WTC11 (cell line): ENCODE results near the gene PIGR. TPM values are rescaled to one million over a fixed set of nuclear protein-coding genes. Genes with fewer than 3 reads are reported as not detected.

Experiments
- ATAC-seq: fragments of 200-7000 bp; cut with Tn5 transposase; 2 replicates; pipeline ENCODE4 v1.10.0; 2021; ENCODE audit warnings: mild to moderate bottlenecking, moderate library complexity
- CTCF ChIA-PET: fragments of 300-600 bp; sonication (Branson Sonifier 250); formaldehyde crosslinking; loops from one replicate; lab custom pipeline; 2021; ENCODE audit warnings: antibody characterized with exemption; lab: Charles Lee
- POLR2A ChIA-PET: fragments of 350-600 bp; sonication (Branson Sonifier 250); formaldehyde crosslinking; loops from one replicate; lab custom pipeline; 2021; ENCODE audit warnings: antibody characterized with exemption; lab: Charles Lee
- DNase-seq: peaks from one replicate; pipeline ENCODE4 v3.0.0; 2021; ENCODE audit warnings: low spot score
- H3K27ac Mint-ChIP-seq: 2 replicates; pipeline ENCODE4 v1.8.0; 2021; ENCODE audit warnings: mixed read lengths
- H3K27me3 Mint-ChIP-seq: 2 replicates; pipeline ENCODE4 v1.8.0; 2021; ENCODE audit warnings: low read depth, mild to moderate bottlenecking, moderate library complexity, mixed read lengths
- H3K36me3 Mint-ChIP-seq: 2 replicates; pipeline ENCODE4 v1.8.0; 2021; ENCODE audit warnings: mixed read lengths
- H3K4me1 Mint-ChIP-seq: 2 replicates; pipeline ENCODE4 v1.8.0; 2022; ENCODE audit warnings: mixed read lengths
- H3K4me3 Mint-ChIP-seq: 2 replicates; pipeline ENCODE4 v1.8.0; 2021; ENCODE audit warnings: mild to moderate bottlenecking, moderate library complexity, mixed read lengths
- H3K9me3 Mint-ChIP-seq: 2 replicates; pipeline ENCODE4 v1.8.0; 2021; ENCODE audit warnings: mixed read lengths
- ATF1 ChIP-seq: sonication (generic); formaldehyde crosslinking; IDR thresholded peaks from 2 replicates; pipeline ENCODE4 v1.8.1; 2023; ENCODE audit warnings: mild to moderate bottlenecking, moderate library complexity, missing genetic modification reagents
- ELF4 ChIP-seq: sonication (generic); formaldehyde crosslinking; IDR thresholded peaks from 2 replicates; pipeline ENCODE4 v1.8.1; 2022; ENCODE audit warnings: low read depth, mild to moderate bottlenecking, moderate library complexity, missing genetic modification reagents
- FOXJ3 ChIP-seq: sonication (generic); formaldehyde crosslinking; IDR thresholded peaks from 2 replicates; pipeline ENCODE4 v1.9.0; 2021; ENCODE audit warnings: missing genetic modification reagents, mild to moderate bottlenecking, borderline replicate concordance
- FOXK1 ChIP-seq: sonication (generic); formaldehyde crosslinking; IDR thresholded peaks from 2 replicates; pipeline ENCODE4 v1.8.0; 2022; ENCODE audit warnings: mild to moderate bottlenecking, moderate library complexity, missing genetic modification reagents
- GABPB1 ChIP-seq: sonication (generic); formaldehyde crosslinking; IDR thresholded peaks from 2 replicates; pipeline ENCODE4 v1.8.1; 2023; ENCODE audit warnings: mild to moderate bottlenecking, missing genetic modification reagents
- HMGA2 ChIP-seq: fragments of 250-450 bp; sonication (Bioruptor Pico); IDR thresholded peaks from 2 replicates; pipeline ENCODE4 v1.4.0; 2021; ENCODE audit warnings: mild to moderate bottlenecking, moderate library complexity
- NFATC4 ChIP-seq: fragments of 250-450 bp; sonication (Bioruptor Pico); IDR thresholded peaks from 2 replicates; pipeline ENCODE4 v1.9.0; 2021; ENCODE audit warnings: mild to moderate bottlenecking
- NFE2L1 ChIP-seq: sonication (generic); formaldehyde crosslinking; IDR thresholded peaks from 2 replicates; pipeline ENCODE4 v1.8.1; 2023; ENCODE audit warnings: missing genetic modification reagents
- NFYB ChIP-seq: sonication (generic); formaldehyde crosslinking; conservative IDR thresholded peaks from 2 replicates; pipeline ENCODE4 v1.8.0; 2022; ENCODE audit warnings: low read depth, missing genetic modification reagents
- NR1H2 ChIP-seq: sonication (generic); formaldehyde crosslinking; IDR thresholded peaks from 2 replicates; pipeline ENCODE4 v1.9.0; 2021; ENCODE audit warnings: mild to moderate bottlenecking, moderate library complexity, missing genetic modification reagents
- NR2C2 ChIP-seq: sonication (generic); formaldehyde crosslinking; IDR thresholded peaks from 2 replicates; pipeline ENCODE4 v1.8.0; 2022; ENCODE audit warnings: mild to moderate bottlenecking, missing genetic modification reagents
- OVOL2 ChIP-seq: fragments of 250-450 bp; sonication (Bioruptor Pico); IDR thresholded peaks from 2 replicates; pipeline ENCODE4 v1.9.0; 2021; ENCODE audit warnings: mild to moderate bottlenecking, borderline replicate concordance
- RORB ChIP-seq: fragments of 250-450 bp; sonication (Bioruptor Pico); IDR thresholded peaks from 2 replicates; pipeline ENCODE4 v1.9.0; 2021; ENCODE audit warnings: mild to moderate bottlenecking
- SP1 ChIP-seq: sonication (generic); formaldehyde crosslinking; conservative IDR thresholded peaks from 2 replicates; pipeline ENCODE4 v1.8.1; 2022; ENCODE audit warnings: missing genetic modification reagents
- TEAD1 ChIP-seq: sonication (generic); formaldehyde crosslinking; IDR thresholded peaks from 2 replicates; pipeline ENCODE4 v1.8.0; 2022; ENCODE audit warnings: mild to moderate bottlenecking, missing genetic modification reagents
- TP53 ChIP-seq: sonication (generic); formaldehyde crosslinking; IDR thresholded peaks from 2 replicates; pipeline ENCODE4 v1.8.1; 2023; ENCODE audit warnings: mild to moderate bottlenecking, missing genetic modification reagents
- ZBTB21 ChIP-seq: sonication (generic); formaldehyde crosslinking; IDR thresholded peaks from 2 replicates; pipeline ENCODE4 v1.8.1; 2023; ENCODE audit warnings: mild to moderate bottlenecking, missing genetic modification reagents, borderline replicate concordance
- ZNF263 ChIP-seq: sonication (generic); formaldehyde crosslinking; IDR thresholded peaks from 2 replicates; pipeline ENCODE4 v1.8.1; 2022; ENCODE audit warnings: low read depth, mild to moderate bottlenecking, moderate library complexity, missing genetic modification reagents
- ZNF416 ChIP-seq: fragments of 250-450 bp; sonication (Bioruptor Pico); IDR thresholded peaks from 2 replicates; pipeline ENCODE4 v1.9.0; 2021; ENCODE audit warnings: mild to moderate bottlenecking, inconsistent platforms
- ZNF423 ChIP-seq: fragments of 250-450 bp; sonication (Bioruptor Pico); IDR thresholded peaks from 2 replicates; pipeline ENCODE4 v2.1.2; 2022; ENCODE audit warnings: mild to moderate bottlenecking, moderate library complexity
- ZNF671 ChIP-seq: fragments of 250-450 bp; sonication (Bioruptor Pico); IDR thresholded peaks from 2 replicates; pipeline ENCODE4 v1.8.0; 2021; ENCODE audit warnings: mild to moderate bottlenecking
- total RNA-seq: library from RNA; stranded (reverse); gene quantifications from 3 replicates; pipeline ENCODE4 v1.2.3, GENCODE V29; 2021
- TF ChIP-seq, protein P1 (sequence below): sonication (generic); formaldehyde crosslinking; IDR thresholded peaks from 2 replicates; pipeline ENCODE4 v1.8.1; 2022; ENCODE audit warnings: low read depth, missing genetic modification reagents, borderline replicate concordance
- TF ChIP-seq, protein P2 (sequence below): fragments of 250-450 bp; sonication (Bioruptor Pico); IDR thresholded peaks from 2 replicates; pipeline ENCODE4 v1.9.0; 2021; ENCODE audit warnings: mild to moderate bottlenecking
- TF ChIP-seq, protein P3 (sequence below): sonication (generic); formaldehyde crosslinking; IDR thresholded peaks from 2 replicates; pipeline ENCODE4 v1.8.0; 2022; ENCODE audit warnings: mild to moderate bottlenecking, missing genetic modification reagents
- TF ChIP-seq, protein P4 (sequence below): sonication (generic); formaldehyde crosslinking; IDR thresholded peaks from 2 replicates; pipeline ENCODE4 v1.8.1; 2023; ENCODE audit warnings: mild to moderate bottlenecking, moderate library complexity, missing genetic modification reagents
- TF ChIP-seq, protein P5 (sequence below): sonication (generic); formaldehyde crosslinking; IDR thresholded peaks from 2 replicates; pipeline ENCODE4 v1.8.1; 2022; ENCODE audit warnings: low read depth, mild to moderate bottlenecking, moderate library complexity, missing genetic modification reagents, borderline replicate concordance
- TF ChIP-seq, protein P6 (sequence below): fragments of 250-450 bp; sonication (Bioruptor Pico); IDR thresholded peaks from 2 replicates; pipeline ENCODE4 v1.9.0; 2021; ENCODE audit warnings: mild to moderate bottlenecking, borderline replicate concordance

Gene PIGR
- total RNA-seq, 1 experiment from 2014 or later: 1.9 TPM

DNA sequence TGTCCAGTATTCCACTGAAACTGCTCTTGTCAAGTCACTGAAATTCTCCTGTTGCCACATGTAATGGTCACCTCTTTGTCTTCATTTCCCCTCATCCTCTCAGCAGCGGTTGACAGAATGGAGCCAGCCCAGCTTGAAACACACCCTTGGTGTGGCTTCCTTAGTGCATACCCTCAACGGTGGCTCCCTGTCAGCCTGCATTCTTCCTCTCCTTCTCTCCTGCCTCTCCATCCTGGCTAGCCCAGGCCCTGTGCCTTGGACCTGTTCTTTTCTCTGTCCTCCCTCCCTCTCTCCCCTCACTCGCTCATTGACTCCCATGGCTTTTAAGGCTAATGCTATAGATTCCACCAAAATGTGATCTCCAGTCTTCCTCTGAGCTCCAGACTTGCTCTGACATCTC is 28.2 kb downstream of the PIGR start:
- Mint-ChIP-seq H3K9me3 (no peaks in the 10 kb centered on the region), H3K27me3 (peaks cover 3% of the 10 kb centered on the region; the same call in 1 of the 2 replicates), H3K27ac (no peak overlapping the region), H3K36me3 (no peaks in the 10 kb centered on the region), H3K4me3 (no peak overlapping the region), H3K4me1 (no peaks in the 10 kb centered on the region)
- DNase-seq: no peak
- TF ChIP-seq, protein P1, sequence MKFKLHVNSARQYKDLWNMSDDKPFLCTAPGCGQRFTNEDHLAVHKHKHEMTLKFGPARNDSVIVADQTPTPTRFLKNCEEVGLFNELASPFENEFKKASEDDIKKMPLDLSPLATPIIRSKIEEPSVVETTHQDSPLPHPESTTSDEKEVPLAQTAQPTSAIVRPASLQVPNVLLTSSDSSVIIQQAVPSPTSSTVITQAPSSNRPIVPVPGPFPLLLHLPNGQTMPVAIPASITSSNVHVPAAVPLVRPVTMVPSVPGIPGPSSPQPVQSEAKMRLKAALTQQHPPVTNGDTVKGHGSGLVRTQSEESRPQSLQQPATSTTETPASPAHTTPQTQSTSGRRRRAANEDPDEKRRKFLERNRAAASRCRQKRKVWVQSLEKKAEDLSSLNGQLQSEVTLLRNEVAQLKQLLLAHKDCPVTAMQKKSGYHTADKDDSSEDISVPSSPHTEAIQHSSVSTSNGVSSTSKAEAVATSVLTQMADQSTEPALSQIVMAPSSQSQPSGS: no peak
- TF ChIP-seq ELF4 (CRISPR knock-in tag): no peak
- no peak for TF ChIP-seq GABPB1 (CRISPR knock-in tag)
- TF ChIP-seq ZNF416: no peak
- TF ChIP-seq, protein P2, sequence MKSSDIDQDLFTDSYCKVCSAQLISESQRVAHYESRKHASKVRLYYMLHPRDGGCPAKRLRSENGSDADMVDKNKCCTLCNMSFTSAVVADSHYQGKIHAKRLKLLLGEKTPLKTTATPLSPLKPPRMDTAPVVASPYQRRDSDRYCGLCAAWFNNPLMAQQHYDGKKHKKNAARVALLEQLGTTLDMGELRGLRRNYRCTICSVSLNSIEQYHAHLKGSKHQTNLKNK (CRISPR knock-in tag): no peak
- no peak for TF ChIP-seq ZBTB21 (CRISPR knock-in tag)
- TF ChIP-seq HMGA2: no peak
- TF ChIP-seq, protein P3, sequence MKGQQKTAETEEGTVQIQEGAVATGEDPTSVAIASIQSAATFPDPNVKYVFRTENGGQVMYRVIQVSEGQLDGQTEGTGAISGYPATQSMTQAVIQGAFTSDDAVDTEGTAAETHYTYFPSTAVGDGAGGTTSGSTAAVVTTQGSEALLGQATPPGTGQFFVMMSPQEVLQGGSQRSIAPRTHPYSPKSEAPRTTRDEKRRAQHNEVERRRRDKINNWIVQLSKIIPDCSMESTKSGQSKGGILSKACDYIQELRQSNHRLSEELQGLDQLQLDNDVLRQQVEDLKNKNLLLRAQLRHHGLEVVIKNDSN (CRISPR knock-in tag): no peak
- no peak for TF ChIP-seq ATF1 (CRISPR knock-in tag)
- TF ChIP-seq, protein P4, sequence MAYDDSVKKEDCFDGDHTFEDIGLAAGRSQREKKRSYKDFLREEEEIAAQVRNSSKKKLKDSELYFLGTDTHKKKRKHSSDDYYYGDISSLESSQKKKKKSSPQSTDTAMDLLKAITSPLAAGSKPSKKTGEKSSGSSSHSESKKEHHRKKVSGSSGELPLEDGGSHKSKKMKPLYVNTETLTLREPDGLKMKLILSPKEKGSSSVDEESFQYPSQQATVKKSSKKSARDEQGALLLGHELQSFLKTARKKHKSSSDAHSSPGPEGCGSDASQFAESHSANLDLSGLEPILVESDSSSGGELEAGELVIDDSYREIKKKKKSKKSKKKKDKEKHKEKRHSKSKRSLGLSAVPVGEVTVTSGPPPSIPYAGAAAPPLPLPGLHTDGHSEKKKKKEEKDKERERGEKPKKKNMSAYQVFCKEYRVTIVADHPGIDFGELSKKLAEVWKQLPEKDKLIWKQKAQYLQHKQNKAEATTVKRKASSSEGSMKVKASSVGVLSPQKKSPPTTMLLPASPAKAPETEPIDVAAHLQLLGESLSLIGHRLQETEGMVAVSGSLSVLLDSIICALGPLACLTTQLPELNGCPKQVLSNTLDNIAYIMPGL: no peak
- no peak for TF ChIP-seq ZNF671 (CRISPR knock-in tag)
- TF ChIP-seq ZNF263 (CRISPR knock-in tag): no peak
- TF ChIP-seq SP1: no peak
- no peak for TF ChIP-seq NFATC4 (CRISPR knock-in tag)
- no peak for TF ChIP-seq NFYB (CRISPR knock-in tag)
- no peak for TF ChIP-seq NFE2L1
- no peak for ATAC-seq
- ChIA-PET CTCF (interaction anchor here (1.2 to 1.9 kb wide), 4 partner anchors 17 to 150 kb away, joined by 3 to 8 read pairs (median 5); no protein-coding TSS in a partner anchor), POLR2A (no interaction called here)

DNA sequence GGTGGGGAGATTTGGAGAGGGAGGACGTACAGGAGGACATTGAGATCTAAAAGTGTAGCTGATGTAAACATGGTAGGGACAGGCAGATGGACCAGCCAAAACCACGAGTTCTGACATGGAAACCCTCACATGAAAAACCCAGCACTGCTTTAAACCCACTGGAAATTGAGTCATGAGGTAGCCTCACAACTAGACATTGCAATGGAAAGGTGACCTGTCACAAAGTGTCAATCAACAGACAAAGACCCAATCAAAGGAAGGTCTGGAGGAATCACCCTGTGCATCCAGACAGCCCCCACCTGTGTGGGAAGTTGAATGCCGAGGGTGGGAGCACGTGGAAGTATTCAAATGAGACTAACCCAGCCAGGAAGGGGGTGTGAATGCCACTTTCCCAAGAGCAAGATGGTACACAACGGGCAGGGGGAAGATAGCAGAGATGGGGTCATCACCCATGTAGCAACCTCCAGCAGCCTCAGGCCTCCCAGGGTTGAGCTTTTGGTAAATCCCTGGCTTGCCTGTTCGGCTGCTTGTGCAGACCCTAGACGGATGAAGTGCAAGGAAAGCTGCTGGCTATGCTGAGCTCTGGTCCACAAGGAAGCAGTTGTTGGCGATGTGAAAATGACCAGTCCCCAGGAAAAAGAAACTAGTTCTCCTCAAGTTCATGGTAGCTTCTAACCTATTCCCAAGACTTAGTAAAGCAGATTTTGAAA is 30.1 kb downstream of the PIGR start:
- Mint-ChIP-seq H3K27ac (no peak overlapping the region), H3K9me3 (no peaks in the 10 kb centered on the region), H3K4me1 (no peaks in the 10 kb centered on the region), H3K36me3 (no peaks in the 10 kb centered on the region), H3K27me3 (peaks cover 9% of the 10 kb centered on the region), H3K4me3 (no peak overlapping the region)
- DNase-seq (no peak), ATAC-seq (no peak)
- CTCF ChIA-PET: interaction anchor here (0.6 to 1.9 kb wide), 6 partner anchors 16 to 409 kb away, joined by 3 to 8 read pairs (median 3); partner anchors contain the start of gene RASSF5
- POLR2A ChIA-PET: no interaction called here
- TF ChIP-seq FOXJ3 (CRISPR knock-in tag): no peak
- TF ChIP-seq, protein P5, sequence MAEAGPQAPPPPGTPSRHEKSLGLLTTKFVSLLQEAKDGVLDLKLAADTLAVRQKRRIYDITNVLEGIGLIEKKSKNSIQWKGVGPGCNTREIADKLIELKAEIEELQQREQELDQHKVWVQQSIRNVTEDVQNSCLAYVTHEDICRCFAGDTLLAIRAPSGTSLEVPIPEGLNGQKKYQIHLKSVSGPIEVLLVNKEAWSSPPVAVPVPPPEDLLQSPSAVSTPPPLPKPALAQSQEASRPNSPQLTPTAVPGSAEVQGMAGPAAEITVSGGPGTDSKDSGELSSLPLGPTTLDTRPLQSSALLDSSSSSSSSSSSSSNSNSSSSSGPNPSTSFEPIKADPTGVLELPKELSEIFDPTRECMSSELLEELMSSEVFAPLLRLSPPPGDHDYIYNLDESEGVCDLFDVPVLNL (CRISPR knock-in tag): no peak
- no peak for TF ChIP-seq NR1H2 (CRISPR knock-in tag)
- TF ChIP-seq, protein P6, sequence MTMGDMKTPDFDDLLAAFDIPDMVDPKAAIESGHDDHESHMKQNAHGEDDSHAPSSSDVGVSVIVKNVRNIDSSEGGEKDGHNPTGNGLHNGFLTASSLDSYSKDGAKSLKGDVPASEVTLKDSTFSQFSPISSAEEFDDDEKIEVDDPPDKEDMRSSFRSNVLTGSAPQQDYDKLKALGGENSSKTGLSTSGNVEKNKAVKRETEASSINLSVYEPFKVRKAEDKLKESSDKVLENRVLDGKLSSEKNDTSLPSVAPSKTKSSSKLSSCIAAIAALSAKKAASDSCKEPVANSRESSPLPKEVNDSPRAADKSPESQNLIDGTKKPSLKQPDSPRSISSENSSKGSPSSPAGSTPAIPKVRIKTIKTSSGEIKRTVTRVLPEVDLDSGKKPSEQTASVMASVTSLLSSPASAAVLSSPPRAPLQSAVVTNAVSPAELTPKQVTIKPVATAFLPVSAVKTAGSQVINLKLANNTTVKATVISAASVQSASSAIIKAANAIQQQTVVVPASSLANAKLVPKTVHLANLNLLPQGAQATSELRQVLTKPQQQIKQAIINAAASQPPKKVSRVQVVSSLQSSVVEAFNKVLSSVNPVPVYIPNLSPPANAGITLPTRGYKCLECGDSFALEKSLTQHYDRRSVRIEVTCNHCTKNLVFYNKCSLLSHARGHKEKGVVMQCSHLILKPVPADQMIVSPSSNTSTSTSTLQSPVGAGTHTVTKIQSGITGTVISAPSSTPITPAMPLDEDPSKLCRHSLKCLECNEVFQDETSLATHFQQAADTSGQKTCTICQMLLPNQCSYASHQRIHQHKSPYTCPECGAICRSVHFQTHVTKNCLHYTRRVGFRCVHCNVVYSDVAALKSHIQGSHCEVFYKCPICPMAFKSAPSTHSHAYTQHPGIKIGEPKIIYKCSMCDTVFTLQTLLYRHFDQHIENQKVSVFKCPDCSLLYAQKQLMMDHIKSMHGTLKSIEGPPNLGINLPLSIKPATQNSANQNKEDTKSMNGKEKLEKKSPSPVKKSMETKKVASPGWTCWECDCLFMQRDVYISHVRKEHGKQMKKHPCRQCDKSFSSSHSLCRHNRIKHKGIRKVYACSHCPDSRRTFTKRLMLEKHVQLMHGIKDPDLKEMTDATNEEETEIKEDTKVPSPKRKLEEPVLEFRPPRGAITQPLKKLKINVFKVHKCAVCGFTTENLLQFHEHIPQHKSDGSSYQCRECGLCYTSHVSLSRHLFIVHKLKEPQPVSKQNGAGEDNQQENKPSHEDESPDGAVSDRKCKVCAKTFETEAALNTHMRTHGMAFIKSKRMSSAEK (CRISPR knock-in tag): no peak
- TF ChIP-seq FOXK1: no peak
- no peak for TF ChIP-seq NR2C2 (CRISPR knock-in tag)
- TF ChIP-seq TP53 (CRISPR knock-in tag): no peak
- no peak for TF ChIP-seq RORB (CRISPR knock-in tag)
- TF ChIP-seq OVOL2 (CRISPR knock-in tag): no peak
- no peak for TF ChIP-seq ZNF423 (CRISPR knock-in tag)
- TF ChIP-seq TEAD1: no peak
